Nucleus accumbens (tissue), 56 donors: ENCODE results near the gene ADGRL3.

Experiments
- DNase-seq, 56 donors: peaks; one replicate each; lab custom pipeline; 2025; lab: John Stamatoyannopoulos, UW

The ADGRL3 gene

DNA sequence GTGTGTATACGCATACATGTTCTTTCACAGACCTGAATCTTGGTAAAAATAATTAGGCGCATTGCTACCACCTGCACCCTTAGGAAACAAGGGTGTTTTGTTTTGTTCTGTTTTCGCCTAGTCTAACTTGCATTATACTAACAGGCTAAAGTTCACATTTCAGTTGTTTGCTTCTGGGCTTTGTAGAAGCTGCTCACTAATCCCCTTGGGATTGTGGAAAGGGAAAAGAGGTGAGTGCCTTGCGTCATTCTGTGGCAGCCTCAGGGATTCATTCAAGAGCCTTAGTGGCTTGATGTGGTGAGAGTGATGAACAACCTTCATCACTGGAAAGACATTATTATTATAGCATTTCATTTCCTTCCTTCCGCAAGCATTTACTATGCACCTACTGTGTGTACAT lies 331.1 kb downstream of the ADGRL3 start:
- DNase-seq: no peak

DNA sequence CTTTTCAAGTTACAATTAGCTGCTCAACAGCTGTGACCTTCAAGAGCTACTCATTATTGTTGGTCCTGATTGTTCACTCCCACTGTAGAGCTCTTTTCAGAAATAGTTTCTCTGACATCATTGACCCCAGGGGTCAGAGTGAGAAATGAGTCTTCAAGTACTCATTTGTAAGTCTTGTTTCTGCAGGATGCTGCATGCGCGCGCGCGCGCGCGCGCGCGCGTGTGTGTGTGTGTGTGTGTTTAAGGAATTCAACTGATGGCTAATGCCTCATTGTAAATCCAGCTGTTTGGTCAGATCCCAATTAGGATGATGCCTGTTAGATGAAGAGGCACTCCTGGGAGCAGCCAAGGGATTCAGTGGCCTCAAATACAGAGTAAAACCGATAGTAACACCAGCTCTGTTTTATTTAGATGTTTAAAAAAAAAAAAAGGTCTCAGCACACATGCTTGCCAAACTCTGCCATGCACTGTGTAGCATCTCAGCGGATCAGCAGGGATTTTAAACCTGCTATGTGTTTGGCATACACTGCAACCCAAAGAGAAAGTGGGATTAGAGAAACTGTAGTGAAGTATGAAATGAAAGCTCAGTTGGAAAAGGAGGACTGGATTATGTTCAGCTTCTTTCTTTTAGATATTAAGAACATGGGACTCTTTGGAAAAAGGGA lies 332.3 kb downstream of the ADGRL3 start:
- DNase-seq: peak in 2 of 56 donors; percentile 2 to 4

DNA sequence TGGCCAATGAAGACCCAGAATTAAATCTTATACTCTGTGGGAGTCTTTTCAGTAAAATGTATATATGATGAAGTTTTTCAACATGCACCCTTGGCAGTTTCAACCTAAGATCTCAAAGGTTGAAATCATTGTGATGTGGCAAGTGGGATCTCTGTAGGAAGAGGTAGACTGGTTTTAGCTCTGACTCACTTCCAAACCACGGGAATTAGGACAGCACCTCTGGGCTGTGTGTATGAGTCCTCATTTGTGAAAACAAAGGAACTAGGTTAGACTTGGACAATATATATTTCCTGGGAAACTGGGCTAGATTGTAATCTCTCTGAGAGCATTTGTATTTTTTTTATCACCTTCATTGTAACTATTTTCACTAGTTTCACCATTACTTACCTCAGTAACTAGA lies 333.0 kb downstream of the ADGRL3 start:
- DNase-seq: no peak

DNA sequence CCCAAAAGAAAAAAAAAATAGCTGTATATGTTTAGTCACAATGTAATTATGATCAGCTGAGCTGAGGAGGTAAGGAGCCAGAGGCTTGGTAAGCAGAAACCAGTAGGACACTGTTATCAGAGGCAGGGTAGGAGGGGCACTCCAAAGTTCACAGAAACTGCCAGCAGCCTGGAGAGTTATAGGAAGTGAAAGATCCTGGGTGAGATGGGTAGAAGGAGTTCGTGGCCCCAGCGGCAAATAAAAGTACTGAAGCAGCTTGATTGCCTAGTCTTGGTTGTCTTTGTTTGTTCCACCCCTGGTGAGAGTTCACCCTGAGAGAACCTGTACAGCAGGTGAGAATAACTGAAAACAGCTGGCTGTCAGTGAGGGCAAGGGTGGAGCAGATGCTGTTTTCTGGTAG lies 340.8 kb downstream of the ADGRL3 start:
- no peak for DNase-seq

DNA sequence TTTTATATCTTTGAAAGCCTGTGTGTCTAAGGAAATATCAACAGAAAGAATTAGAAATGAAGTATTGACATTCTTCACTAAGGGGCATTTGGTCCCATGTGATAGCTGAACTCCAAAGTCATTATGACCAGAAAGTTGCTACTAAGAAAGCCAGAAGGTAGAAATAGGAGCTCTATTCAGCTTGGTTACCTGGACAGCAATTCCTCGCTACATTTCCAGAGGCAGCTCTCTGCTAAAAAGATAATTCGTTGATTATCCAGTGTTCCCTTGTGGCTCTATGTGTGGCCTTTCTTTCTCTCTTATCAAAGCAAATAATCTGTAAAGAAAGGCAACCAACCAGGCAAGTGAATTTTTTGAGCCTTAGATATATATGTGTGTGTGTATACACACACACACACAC lies 341.3 kb downstream of the ADGRL3 start:
- no peak for DNase-seq

DNA sequence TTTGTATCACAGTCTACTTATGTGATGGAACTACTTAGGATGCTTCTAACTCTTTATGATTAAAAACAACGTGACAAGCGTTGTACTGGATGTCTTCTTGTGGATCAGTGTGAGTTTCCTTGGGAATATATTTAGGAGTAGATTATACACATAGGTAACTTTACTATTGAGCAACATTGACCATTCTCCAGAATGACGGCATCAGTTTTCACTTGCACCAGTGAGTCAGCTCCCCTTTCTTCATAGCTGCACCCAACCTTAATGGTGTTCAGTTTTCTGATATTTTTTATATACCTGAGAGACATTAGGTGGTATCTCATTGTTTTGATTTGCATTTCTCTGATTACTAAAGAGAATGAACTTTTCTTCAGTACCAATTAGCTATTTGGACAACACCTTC lies 343.9 kb downstream of the ADGRL3 start:
- DNase-seq: no peak

DNA sequence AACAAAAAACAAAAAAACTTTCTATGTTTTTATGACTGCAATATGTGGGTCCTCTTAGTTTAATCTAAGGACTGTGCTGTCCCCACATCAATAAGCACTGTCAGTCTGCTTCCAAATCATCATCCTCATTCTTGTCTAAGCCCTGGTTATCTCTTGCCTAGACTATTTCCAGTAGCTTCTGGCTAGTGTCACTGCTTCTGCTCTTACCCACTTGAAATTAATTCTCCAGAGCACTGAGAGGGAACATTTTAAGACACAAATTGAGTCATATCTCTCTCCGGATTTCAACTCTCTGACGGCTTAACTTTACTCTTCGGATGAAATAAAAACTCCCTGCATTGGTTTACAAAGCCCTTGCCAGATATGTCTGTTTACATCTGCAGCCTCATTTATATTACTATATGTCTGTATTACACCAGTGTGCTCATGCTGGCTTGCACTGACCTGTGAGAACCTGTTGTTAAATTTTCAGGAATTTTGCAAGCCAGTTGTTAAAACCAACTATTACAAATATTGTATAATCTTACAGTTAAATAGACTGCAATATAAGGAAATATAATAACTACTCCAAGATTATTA lies 345.9 kb downstream of the ADGRL3 start:
- DNase-seq: no peak

DNA sequence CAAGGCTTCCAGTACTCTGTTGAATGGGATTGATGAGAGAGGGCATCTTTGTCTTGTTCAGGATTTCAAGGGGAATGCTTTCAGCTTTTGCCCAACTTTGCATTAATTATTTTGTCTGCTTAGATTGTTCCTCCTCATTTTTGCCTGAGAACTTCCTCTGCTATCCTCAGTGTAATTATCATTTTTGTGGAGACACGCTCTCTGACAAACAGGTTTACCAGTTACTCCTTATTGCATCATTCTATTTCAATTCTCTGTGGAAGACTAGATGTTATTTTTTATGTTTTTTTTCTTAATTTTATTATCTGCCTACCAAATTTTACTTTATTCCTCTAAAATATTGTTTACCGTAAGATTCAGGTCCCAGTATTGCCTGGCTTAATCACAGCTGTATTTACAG lies 349.2 kb downstream of the ADGRL3 start:
- DNase-seq: no peak

DNA sequence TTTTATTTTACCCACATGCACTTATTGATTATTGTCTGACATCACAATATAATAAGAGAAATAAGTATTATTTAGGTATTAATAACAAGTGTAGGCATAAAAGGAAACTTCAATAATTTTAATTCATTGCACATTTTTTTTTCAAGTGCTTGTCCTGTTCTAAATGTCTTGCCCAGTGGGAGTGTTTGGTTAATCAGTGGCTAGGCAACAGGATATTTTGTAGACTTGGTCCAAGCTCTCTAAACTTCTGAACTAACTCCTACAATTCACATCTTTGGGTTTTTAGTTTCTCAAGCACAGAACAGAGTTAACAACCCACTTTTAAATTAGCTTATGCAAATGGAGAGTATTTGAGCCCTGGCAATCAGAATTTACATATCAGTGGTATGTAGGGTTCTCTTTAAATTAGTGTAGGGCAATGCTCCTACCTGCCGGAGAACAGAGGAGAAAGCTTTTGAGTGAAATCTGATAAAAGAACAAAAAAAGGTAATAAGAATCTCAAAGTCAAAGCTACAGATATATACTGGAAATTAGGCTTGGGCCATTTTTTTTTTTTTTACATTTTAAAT lies 353.5 kb downstream of the ADGRL3 start:
- DNase-seq: no peak

DNA sequence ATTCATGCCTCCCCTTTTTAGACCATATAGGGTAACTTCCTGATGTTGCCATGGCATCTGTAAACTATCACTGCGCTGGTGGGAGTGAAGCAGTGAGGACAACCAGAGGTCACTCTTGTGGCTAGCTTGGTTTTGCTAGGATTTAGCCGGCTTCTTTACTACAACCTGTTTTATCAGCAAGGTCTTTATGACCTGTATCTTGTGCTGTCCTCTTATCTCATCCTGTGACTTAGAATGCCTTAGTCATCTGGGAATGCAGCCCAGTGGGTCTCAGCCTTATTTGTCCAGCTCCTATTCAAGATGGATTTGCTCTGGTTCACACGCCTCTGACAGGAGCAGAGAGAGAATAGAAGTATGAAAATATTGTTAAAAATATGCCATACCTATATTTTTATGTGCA lies 355.7 kb downstream of the ADGRL3 start:
- DNase-seq: no peak

DNA sequence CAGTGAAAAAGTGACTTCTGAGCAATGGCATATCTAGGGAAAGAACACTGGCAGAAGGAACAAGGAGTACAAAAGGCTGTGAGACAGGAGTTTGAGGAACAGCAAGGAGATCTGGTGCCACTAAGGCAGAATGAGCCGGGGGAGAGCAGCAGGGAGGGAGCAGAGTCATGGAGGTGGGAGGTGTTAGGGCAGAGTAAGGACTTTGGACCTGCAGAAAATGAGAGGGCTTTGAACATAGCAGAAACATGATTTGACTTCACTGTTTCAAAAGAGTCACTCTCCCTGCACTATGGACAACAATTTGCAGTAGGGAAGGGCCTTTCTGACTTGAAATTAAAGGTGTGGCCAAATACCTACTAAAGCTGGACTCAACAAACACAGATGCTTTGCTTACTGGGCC lies 356.2 kb downstream of the ADGRL3 start:
- no peak for DNase-seq

DNA sequence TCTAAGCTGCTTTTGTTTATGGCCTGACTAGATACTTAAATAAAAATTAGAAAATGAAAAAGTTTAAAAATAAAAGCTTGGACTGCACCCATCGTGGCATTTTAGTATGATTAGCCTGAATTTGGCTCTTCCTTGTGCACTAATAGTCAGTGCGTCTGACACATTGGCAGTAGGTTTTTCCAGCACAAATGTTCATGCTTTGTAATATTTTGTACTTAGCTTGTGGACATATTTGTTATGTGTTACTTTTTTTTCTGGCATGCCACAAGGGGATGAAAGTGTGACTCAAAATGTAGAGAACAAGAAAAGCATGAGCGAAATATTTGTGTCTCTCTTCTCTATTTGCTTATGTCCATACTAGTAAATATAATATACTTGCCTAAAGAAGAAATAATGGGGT lies 359.3 kb downstream of the ADGRL3 start:
- DNase-seq: no peak

DNA sequence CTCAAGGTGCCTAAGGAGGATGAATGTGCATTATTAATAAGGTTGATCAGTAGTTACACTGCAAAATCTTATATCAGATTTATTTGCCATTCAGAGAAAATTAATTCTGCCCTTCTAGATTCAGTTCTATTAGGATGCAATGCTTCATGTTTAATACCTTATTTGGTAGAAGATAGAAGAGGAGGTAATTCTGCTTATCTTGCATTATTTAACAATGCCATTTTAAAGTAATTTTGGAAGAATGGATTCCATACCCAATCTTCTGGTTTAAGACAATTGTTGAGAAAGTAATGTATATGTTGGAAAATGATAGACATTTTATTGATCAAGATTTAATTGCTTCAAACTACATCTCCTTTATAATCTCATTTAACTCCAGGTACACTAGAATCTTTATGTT lies 360.9 kb downstream of the ADGRL3 start:
- DNase-seq: no peak

DNA sequence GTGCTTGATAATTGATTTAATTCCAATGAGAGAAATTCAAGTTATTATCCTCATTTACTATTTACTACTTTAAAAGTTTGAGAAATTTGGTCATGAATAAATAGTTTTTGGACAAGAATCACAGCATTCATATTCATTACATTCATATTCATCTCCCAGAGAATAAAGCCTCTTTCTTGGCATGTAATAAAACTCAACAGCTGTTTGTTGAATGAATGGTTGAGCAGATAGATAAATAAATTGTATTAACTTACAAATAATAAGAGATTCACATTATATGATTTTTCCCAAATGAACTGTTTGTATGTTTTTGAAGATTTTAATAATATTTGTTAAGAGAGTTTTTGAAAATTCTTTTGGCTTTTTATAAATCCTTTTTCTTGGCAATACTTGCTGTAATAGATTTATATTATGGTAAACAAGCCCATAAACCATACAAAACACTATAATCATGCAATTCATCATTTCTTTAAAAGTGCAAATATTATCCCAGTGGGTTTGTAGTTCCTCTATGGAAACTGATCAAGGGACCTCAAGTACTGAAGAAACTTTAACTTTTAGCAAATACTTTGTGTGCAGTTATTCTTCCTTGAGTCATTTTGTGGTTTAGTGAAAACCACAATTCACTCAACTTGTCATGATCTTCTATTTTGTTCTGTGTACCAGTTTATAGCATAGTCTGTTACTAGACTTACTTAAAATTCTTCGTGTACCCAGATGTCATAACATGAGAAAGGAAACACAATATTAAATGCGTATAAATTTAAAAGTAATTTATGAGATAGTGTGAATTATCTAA lies 371.8 kb downstream of the ADGRL3 start:
- DNase-seq: no peak

DNA sequence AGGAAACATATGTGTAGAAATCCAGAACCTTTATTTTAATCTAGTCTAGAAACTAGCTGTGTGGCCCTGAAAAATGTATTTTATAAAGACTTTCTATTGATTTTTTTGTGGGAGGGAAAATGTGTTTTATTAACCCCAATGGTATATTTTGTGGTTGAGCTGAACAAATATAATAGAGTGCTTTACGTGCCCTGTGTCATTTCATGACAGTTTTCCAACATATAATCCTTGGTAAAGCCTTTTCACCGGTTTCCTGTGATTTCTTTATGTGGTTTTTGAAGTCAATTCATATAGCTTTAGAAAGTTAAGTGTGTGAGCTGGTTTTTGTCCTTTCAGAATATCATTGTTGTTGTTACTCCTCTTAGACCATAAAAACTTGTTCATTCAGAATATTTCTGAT lies 375.7 kb downstream of the ADGRL3 start:
- DNase-seq: no peak

DNA sequence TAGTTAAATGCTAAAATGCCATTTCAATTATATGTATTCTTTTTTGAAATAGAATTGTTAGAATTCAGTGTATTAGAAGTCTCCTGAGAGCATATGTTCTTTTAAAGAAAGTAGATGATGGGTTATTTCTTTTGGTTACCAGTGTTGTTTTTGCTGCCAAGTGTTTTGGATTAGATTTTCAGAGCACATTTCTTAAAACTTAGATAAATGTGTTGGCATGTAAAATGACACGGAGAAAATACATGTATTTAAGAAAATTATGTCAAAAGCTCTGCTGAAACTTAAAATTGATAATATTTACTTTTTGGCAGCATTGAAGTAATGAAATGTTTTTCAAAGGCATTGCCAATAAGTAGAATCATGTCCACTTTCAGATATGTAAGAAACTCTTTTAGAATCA lies 379.7 kb downstream of the ADGRL3 start:
- no peak for DNase-seq

DNA sequence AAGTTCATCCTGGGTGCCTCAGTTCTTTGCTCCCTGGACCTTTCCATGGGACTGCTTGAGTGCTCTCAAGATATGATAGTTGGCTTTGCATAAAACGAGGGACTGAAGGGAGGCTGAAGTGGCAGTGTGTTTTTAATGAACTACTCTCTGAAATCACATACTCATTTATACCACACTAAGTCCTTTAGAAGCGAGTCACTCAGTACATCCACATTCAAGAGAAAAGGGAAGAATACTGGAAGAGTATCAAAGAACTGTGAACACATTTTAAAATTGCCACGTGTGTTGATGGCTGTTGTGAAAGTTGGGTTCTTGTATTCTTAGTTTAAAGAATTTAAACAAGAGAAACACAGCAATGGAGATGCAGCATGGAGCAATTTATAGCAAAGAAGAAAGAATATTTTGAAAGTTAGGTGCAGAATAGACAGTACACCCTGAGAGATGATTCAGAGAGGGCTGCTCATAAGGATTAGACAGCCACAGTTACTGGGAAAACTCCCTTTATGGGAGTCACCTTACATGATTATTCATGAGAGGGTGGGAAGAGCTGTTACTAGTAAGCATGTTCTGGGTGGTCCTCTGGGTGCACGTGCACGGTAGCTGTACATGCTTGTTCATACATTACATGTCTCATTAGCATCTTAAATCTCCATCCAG lies 380.7 kb downstream of the ADGRL3 start:
- no peak for DNase-seq

DNA sequence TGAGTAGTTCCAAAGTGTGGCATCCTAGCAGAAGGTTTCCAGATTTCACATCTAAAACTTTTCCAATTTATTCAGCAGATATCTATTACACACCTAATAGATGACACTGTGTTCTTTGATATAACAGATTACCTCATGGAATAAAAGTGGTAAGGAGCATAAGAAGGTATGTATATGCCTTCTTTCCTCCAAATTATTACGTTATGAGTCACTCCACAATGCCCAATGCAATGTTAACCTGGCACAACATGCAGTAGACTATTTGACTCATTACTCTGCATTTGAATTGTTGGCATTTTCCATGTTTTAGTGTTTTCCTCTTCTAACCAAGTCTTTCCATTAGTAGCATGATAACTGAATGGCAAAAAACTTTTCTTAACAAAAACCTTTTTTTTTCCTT lies 383.6 kb downstream of the ADGRL3 start:
- no peak for DNase-seq

DNA sequence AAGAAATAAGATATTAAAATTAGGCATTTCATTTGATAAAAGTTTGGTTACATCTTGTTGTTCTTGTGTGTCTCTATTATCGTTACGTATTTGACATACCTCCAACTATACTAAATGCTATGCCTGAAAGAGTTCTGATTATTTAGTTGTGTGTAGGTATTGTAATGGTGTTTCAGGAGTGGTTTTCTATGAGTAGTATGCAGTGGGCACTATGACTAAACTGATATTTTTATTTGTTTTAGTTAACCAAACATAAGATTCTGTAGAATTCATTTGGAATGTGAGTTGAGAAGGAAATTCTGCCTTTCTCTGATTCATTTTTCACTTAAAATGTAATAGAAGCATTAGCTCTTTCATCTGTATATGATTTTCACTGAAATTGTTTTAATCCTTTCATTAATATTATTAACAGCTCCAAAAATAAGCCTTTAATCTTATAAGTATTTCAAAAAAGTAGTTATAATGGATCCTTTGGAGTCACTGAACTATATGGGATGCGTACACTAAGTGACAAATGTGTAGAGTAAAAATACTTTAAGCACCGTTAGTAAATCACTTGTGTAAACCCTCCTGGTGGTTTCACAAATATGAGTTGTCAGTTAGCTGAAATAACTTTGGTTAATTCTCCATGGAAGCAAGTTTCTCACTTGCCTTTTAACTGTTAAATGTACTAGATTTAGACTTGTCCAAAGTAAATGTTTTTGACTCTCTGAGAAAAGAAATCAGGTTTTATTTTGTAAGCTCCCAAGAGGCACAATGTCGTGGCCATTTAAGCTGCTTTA lies 388.7 kb downstream of the ADGRL3 start:
- DNase-seq: no peak

DNA sequence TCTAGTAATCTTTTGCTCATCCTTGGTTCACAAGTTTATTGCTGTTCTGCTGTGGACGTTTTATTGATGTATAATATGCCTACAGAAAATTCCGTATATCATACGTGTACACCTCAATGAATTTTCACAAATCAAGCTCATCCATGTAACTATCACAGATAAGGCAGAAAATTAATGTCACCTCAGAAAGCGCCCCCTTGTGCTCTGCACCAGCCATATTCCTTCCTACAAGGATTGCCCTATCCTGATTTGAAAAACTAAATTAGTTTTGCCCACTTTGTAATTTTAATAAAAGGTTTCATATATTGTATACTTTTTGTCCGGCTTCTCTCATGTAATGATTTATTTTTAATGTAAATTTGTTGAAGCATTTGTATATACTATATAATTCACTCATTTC lies 390.8 kb downstream of the ADGRL3 start:
- DNase-seq: no peak
